HS-27A (cell line): ENCODE measurements around the gene SYCP3.
"Not testable (repeated sequence)": the region's sequence is repeated elsewhere in the genome, so short reads cannot be mapped to it uniquely, and the experiment has no call there.

Experiments used
- DNase-seq: peaks from one replicate; pipeline ENCODE4 v3.0.0-alpha.2; 2012; ENCODE audit warnings: low read depth, missing footprints

SYCP3 gene

DNA sequence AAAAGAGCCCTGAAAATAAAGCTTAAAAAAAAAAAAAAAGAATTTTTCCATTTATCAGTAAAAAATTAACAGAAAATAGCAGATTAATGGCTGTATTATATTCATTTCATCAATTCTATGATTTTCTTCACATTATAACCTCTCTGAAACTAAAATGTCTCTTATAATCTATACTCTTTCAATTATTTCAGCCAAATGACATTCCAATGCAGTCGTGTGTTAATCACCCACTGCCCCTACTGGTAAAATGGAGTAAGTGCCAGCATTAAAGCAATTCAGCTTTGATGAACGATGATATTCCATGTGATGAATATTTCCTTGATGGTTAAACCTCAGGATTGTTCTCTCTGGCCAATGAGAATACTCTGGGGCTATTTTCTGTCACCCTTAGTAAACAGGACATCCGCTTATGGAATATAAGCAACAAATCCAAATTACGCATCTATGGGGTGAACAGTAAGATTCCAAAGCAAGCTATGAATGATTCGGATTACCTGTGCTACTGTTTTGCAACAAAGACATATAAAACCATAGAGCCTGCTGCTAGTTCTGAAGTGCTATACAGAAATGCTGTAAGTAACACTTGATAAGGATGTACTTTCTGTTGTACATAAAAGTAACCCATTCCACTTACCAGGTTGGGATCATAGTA lies 20.3 kb upstream of the SYCP3 start:
- DNase-seq: no peak

DNA sequence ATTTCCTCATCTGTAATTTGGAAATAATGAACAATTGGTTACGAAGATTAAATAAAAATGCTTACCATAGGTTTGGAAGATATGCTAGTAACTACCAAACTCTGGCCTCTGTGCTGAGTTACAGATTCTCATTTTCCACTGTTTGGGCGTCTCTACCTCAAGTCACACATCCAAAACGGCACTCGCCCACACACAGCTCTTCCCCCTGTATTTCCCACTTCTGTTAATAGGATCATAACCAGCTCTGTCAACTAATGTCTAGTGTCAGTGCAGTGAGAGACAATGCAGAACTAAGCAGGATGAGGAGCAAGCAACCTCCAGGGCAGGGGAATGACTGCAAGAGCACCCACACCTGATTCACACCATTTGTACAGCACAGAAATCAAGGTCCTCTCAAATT lies 10.9 kb upstream of the SYCP3 start:
- DNase-seq: no peak

DNA sequence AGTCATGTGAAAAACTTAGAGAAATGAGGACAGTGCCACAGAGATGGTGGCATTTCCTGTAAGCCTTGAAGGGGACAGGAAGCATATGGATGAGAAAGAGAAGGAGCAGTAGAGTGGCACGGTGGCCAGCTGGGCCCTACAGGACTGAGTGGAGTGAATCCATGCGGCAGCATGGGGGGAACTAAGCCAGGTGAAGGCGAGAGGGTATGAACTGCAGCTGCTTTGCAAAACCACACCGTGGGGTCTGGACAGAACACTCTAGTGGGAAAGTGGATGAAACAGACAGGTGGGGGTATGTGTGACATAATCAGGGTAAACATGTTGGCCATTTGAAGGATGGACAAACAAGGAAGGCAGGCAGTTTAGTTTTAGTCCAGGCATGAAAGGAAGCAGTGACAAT lies 10.4 kb upstream of the SYCP3 start:
- DNase-seq: no peak

DNA sequence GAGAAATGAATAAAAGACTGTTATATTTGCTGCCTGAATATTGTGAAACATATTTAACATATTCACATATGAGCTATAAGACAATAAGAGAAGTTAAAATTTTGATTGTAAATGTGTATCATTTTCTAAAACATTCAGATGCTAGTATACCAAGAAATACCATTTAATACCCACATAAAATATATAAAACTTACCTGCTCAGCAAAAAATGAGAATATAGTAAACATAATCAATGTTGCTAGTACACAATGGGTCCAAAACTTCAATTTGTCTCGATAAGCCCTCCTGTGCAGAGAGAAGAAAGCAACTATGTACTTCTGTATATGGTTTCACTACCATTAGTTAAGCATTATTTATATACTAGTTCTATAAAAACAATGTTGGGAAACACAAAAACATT lies 9.6 kb upstream of the SYCP3 start:
- DNase-seq: no peak

DNA sequence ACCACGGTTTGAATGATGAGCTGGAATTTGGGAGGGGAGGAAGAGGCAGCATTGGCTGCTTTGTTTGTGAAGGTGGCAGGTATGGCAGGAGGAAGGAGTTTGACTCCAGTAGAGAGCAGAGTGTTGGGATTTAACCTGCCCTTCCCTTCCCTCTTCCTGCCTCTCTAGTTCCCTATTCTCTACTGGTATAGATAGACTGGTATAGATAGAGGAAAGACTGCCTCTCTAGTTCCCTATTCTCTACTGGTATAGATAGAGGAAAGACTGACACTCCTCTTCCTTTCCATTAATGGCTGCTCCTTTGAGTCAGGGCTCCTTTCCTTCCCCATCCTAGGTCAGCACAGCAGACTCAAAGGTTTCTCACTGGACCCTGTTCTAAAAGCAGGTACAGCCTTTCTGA lies 8.4 kb upstream of the SYCP3 start:
- DNase-seq: no peak

DNA sequence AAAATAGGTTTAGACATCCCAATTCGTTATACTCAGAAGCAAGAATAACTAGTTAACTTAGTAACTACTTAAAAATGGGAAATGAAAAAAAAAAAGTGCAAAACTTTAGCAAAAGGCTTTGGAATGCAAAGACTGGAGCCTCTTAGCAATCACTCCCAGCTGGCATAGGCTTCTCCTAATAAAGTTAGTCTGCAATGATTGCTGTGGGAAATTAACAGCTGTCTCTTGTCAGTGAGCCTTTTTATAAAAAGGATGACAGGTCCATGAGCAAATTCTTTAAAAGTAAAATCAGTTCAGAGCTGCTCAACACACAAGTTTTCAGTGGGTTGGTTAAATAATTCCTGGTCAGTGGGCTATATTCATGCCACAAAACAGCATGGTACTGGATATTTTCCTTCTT lies 7.4 kb upstream of the SYCP3 start:
- no peak for DNase-seq

DNA sequence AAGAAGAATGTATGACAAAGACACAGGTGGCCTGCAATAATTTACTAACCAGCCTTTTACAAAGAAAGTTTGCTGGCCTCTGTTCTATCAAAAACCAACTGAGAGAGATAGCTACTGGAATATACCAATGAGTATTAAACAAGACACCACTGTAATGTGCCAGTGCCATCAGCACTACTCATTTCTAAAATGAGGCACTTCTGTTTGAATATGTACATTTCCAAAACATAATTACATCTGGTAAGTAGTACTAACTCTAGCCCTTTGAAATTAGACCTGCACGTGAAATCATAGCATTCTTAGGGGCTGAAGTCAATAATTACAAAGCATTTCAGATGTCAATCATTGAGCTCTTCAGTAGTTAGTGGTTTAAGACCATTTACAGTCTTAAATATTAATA lies 6.9 kb upstream of the SYCP3 start:
- DNase-seq: no peak

DNA sequence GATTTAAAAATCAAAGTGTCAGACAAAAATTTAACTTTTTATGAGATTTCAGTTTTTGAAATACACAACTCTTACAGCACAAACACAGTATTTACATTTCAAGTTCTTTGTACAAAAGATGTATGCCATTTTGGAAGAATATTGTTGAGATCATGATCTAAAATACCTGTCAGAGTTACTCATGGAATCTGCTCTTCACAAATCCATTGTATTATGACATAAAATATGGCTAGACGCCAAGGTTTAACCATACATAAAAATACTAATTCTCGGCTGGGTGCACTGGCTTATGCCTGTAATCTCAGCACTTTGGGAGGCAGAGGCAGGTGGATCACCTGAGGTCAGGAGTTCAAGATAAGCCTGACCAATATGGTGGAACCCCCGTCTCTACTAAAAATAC lies 6.2 kb upstream of the SYCP3 start:
- DNase-seq: no peak

DNA sequence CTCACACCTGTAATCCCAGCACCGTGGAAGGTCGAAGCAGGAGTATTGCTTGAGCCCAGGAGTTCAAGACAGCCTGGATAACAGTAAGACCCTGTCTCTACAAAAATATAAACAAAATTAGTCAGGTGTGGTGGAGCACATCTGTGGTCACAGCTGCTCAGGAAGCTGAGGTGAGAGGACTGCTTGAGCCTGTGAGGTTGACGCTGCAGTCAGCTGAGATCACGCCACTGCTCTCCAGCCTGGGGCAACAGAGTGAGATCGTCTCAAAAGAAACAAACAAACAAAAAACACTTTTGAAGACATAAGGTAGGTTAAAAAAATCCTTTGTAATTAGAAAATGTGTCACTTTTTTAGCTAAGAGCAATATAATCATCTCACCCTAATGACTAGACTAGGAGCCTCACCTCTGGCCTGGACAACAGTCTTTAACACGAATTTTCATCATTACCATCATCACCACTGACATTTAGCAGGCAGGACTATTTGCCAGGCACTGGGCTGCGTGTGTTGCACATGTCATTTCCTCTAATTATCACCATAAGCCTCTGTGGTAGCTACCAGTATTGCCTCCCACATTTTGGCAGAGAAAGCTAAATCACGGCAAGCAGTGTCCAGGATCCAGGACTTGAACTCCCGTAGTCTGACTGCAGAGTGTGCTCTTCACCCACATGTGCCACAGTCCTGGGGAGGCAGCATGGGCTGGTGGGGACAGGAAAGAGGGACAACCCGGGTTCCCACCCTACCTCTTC lies 4.6 kb upstream of the SYCP3 start:
- DNase-seq: no peak

DNA sequence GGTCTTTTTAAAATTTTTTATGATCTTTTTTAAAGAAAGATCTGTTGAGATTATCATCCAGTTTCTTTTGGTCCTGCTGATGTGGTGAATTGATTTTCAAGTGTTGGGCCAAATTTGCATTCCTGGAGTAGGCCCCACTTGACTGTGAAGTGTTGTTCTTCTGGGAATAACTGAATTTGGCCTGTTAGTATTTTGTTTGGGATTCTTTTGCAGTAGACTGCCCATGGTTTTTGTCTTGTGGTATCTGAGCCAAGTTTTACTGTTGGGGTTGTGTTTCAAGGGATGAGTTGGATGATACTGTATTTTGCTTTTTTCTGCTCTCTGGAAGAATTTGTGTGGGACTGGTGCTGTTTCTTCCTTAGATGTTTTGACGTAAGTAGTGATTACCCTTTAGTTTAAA lies 4.0 kb upstream of the SYCP3 start:
- no peak for DNase-seq

DNA sequence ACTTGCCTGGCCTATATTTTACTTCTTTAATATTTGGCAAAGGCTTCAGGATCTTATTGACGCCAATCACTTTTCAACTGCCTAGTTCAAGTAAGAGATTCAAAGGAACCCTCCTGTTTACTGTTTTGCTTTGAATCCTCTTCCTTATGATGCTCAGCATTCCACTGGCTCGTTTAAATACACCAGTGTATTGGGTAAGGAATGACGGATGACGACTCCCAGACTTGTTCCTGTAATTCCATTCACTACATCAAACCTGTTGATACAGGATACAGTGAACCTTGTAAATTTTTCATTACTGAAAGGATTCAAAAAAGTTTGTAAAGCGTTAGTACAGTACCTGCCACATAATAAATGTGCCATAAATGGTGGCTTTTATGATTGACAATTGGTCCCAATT lies 1.7 kb upstream of the SYCP3 start:
- no peak for DNase-seq

DNA sequence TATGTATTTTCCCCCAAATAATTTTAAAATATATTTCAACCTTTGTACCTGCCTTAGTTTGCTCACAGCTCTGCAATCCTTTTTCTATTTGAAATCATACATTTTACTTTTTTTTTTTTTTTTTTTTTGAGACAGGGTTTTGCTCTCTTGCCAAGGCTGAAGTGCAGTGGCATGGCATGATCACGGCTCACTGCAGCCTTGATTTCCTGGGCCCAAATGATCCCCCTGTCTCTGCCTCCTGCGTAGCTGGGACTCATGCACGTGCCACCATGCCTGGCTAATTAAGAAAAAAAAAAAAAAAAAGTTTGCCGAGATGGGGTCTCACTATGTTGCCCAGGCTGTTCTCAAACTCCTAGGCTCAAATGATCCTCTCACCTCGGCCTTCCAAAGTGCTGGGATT lies 1.3 kb upstream of the SYCP3 start:
- DNase-seq: no peak

DNA sequence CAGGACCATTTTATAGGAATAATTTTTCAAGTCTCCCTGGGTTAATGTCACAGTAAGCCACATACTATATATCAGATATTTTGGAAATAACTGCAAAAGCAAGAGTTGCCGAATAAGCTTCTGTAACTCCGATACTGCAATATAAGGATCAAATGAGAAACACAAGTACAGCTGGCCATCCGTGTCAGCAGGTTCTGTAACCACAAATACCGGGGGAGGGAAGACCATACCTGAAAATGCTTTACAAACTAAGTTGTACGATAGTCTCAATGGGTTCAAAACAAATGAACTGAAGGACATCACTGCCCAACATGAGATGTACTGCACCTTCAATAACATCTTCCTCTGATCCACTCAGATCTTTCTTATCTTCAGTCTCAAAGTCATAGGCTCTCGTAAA lies 1.8 kb downstream of the SYCP3 start:
- no peak for DNase-seq

DNA sequence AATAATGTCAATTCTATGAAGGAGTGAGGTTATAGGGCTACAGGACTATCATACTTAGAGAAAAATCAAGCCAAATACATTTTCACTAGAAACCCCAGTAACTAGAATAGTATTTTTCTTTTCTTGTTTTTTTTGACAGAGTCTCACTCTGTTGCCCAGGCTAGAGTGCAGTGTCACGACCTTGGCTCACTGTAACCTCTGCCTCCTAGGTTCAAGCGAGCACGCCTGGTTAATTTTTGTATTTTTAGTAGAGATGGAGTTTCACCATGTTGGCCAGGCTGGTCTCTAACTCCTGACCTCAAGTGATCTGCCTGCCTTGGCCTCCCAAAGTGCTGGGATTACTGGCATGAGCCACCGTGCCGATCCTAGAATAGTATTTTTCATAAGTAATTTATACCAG lies 4.8 kb downstream of the SYCP3 start:
- not testable (repeated sequence) for DNase-seq

DNA sequence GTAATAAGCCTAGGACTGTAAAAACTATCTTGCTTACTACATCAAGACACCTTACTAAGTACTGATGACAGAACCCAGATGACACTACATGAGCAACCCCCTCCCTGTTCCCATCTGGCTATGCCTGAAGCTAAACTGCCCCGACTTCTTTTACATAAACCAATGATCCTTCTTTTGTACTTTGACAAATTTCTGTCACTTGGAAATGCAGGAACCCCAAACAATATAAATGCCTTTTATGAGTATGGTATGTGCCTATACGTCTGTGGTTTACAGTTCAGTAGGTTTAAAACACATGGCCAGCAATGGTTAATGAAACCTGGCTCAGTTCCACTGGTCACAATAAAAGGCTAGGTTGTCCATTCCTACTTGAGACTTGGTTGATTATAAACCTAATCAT lies 6.1 kb downstream of the SYCP3 start:
- no peak for DNase-seq

DNA sequence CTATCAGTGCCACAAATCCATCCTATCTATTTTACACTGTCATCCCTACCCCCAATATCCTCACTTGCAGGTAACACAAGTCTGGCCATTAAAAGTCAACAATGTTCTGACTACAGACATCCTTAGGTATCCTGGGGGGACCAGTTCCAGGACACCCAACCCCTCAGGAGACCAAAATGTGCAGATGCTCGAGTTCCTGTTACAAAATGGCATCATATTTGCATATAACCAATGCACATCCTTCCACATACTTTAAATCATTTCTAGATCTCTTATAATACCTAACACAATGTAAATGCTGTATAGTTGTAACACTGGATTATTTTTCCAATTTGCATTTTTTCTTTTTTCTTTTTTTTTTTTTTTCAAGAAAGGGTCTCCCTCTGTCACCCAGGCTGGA lies 6.9 kb downstream of the SYCP3 start:
- no peak for DNase-seq

DNA sequence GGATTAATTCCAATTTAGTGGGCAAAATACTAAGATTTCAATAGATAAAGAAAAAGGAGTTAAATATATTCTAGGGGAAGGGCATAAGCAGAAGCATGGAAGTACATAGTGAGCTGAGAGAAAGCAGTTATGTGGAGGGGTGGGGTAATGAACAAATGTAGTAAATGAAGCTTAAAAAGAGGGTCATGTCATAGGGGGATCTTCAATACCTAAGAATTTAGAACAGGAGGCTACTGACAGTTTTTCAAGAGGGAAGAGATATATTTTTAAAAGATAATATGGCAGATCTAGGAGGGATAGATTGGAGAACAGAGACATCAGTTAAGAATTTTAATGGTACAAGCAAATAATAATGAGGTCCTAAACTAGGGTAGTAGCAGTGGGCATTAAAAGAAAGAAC lies 9.4 kb downstream of the SYCP3 start:
- no peak for DNase-seq

DNA sequence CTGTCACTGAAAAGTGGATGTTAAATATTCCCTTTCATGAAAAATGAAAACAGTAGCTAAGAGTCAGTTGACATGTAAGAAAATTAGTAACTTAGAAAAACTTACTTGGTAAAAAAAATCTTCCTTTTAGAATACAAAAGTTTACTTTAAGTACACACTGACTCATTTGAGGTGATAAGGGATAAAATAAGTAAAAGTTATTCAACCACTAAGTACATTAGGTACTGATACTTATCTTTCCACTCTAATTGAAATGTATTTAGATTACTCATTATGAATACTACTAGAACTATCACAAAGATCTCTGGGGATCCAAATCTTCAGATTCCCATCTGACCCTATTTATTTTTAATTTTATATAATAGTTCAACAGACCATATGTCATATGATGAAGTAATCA lies 12.2 kb downstream of the SYCP3 start:
- no peak for DNase-seq

DNA sequence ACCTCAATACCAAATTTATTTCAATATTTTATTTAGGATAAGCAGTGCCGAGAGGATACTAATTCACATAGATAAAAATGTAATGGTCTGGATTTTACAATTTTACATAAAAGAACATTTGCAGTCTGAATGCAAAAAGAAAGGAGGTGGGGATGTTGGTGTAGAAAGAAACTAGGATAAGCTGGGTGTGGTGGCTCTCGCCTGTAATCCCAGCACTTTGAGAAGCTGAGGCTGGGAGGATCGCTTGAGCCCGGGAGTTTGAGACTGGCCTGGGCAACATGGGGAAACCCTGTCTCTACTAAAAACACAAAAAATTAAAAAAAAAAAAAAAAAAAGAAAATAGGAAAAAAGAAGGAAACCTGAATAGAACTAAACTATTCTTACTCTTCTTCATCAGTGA lies 16.9 kb downstream of the SYCP3 start:
- no peak for DNase-seq

DNA sequence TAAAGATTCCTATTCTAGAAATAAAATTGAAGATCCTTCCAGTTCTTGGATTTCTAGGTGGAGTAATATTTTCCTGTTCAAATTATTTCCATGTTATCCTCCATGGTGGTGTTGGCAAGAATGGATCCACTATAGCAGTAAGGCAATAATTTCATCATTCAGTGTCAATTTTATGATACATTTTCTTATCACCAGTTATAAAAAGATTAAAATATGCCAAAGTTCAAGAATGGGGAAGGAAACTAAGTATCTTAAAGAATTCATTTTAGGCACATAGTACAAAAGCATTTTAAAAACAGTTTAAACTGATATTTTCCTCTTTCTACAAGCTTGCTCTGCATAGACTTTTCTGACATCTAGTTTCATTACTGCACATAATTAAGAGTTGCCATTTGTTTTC lies 19.1 kb downstream of the SYCP3 start:
- DNase-seq: no peak

DNA sequence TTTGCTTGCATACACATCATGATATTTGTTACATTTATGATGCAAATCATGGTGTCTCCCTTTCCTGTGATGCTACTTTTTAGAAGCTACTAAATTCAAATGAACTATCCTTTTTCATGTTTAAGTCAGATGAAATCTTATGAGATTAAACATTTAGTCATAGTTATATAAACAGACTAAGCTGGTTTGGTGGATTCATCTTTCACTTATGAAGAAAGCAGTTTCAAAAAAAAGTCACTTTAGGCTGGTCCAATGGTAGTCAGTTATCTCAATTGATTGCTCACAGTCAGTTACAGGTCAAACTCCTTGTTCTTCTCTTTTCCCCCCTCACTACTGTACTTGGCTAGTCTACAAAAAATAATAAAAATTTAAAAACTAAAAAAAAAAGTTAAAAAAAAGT lies 19.7 kb downstream of the SYCP3 start:
- no peak for DNase-seq

DNA sequence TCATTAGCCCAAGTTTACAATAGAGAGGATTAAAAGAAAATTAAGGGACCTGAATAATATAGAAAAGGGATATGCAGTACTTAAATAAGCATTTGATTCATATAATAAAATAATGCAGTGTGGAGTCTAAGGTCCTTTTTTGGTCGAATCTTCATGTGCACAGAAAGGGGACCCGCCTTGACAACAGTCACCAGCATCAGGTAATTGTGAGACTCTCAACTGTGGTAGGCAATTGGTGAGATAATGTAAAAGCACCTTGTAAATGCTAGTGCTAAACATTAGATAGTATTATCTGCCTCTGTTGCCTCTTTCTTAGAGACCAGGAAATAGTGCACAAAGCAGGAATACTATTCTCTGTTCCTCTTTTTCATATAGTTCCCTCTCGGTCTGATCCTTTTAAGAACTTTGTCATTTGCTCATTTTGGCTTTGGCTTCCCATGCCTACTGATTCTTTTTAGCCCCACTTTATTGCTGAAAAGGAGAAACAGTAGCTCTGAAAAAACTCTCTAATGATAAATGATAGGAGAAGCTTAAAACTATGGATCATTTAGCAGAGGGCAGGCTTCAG lies 24.3 kb downstream of the SYCP3 start:
- DNase-seq: no peak

DNA sequence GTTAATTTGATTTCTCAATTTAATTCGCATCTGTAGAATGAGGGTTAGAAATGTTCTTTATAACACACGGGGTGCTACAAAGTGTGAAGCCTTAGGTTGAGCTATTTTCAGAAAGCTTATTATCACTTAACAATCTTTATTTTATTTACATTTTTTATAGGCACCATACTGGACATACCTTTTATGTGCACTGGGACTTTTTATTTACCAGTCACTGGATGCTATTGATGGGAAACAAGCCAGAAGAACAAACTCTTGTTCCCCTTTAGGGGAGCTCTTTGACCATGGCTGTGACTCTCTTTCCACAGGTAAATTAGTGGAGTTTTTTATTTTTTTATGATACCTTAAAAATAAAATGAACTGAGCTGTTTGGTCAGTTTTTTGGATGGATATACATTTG lies 25.3 kb downstream of the SYCP3 start:
- no peak for DNase-seq
